Measurements from ENCODE around the gene GSC2. TPM values are rescaled to one million over a fixed set of nuclear protein-coding genes. Genes with fewer than 3 reads are reported as not detected.

Gene GSC2
- total and polyA plus RNA-seq, 11 donors: not detected

- H3K9me3 ChIP-seq: no peaks in the 10 kb centered on the region
- intact Hi-C loops (cut with DNase I): loop anchor here in 1 of 10 donors (10.0 kb wide), 1 partner anchor 57 kb away; no protein-coding TSS in a partner anchor
- peak; percentile 12 to 54 (median 44) for ATAC-seq
- no peaks in the 10 kb centered on the region for H3K27me3 ChIP-seq
- 0% methylated on average over 5 to 47 of the region's 47 CpGs for WGBS, 4 donors
- H3K36me3 ChIP-seq: peaks cover 0 to 10% (median 0%) of the 10 kb centered on the region in 9 donors
- H3K4me1 ChIP-seq: peaks cover 4 to 58% (median 49%) of the 10 kb centered on the region in 12 donors
- H3K4me3 ChIP-seq: peak overlapping the region; percentile 86 to 98 (median 94)
- DNase-seq: peak; percentile 54 to 84 (median 77)
- no peak for TF ChIP-seq CTCF (IDR thresholded peaks at IDR 0.05)
- TF ChIP-seq POLR2A (IDR thresholded peaks at IDR 0.05): peak in 1 of 2 donors; percentile 7
- peak overlapping the region; percentile 88 to 98 (median 94) for H3K27ac ChIP-seq
These were observed 28.4 kb downstream of the GSC2 start for GRCh38 chr22:19121631-19122142.

- Histone ChIP-seq H3K36me3 (peaks cover 0 to 10% (median 0%) of the 10 kb centered on the region in 9 donors), H3K27me3 (no peaks in the 10 kb centered on the region), H3K9me3 (no peaks in the 10 kb centered on the region), H3K27ac (peak overlapping the region in 11 of 12 donors; percentile 91 to 98 (median 95)), H3K4me1 (peaks cover 4 to 65% (median 52%) of the 10 kb centered on the region in 12 donors), H3K4me3 (peak overlapping the region; percentile 86 to 98 (median 94))
- peak in 3 of 5 donors; percentile 33 to 63 (median 44) for DNase-seq
- peak in 1 of 4 donors; percentile 27 for ATAC-seq
- WGBS, 4 donors: 13 to 20% (median 18%) methylated on average over 21 to 23 of the region's 23 CpGs
- TF ChIP-seq POLR2A (IDR thresholded peaks at IDR 0.05) (no peak), CTCF (IDR thresholded peaks at IDR 0.05) (no peak)
- intact Hi-C loops (cut with DNase I): loop anchor here in 1 of 10 donors (10.0 kb wide), 1 partner anchor 56 kb away; no protein-coding TSS in a partner anchor
These were observed 29.1 kb downstream of the GSC2 start for GRCh38 chr22:19120829-19121630.

GRCh38 chr22:19119949-19120348 is 30.1 kb downstream of the GSC2 start:
- H3K36me3 ChIP-seq: peaks cover 0 to 10% (median 0%) of the 10 kb centered on the region in 9 donors
- no peaks in the 10 kb centered on the region for H3K9me3 ChIP-seq
- no peaks in the 10 kb centered on the region for H3K27me3 ChIP-seq
- H3K27ac ChIP-seq: no peak overlapping the region
- H3K4me3 ChIP-seq: no peak overlapping the region
- WGBS, 4 donors: 80 to 92% (median 84%) methylated on average over 3 to 8 of the region's 8 CpGs
- H3K4me1 ChIP-seq: peaks cover 9 to 76% (median 61%) of the 10 kb centered on the region in 12 donors
- DNase-seq (peak in 2 of 5 donors; percentile 9 to 56), ATAC-seq (no peak)
- intact Hi-C loops (cut with DNase I): loop anchor here in 2 of 10 donors (10.0 kb wide), 2 partner anchors 55 to 65 kb away; no protein-coding TSS in a partner anchor
- TF ChIP-seq POLR2A (IDR thresholded peaks at IDR 0.05): no peak
- TF ChIP-seq CTCF (IDR thresholded peaks at IDR 0.05): no peak

Measured in heart left ventricle (tissue), 16 donors.